ENCODE data around the gene AHDC1. TPM values are rescaled to one million over a fixed set of nuclear protein-coding genes. Genes with fewer than 3 reads are reported as not detected.
"Not testable (repeated sequence)": the region's sequence is repeated elsewhere in the genome, so short reads cannot be mapped to it uniquely, and the experiment has no call there.

The AHDC1 gene
- total and polyA plus RNA-seq, 5 donors from 2014 or later: 0.07 to 26.2 (median 0.71) TPM

GRCh38 chr1:27630859-27631491 lies 27.0 kb upstream of the AHDC1 start:
- no peak for DNase-seq
- H3K4me1 Mint-ChIP-seq: peaks cover 6 to 64% (median 35%) of the 10 kb centered on the region in 4 donors
- peak overlapping the region; percentile 86 to 89 (median 88) for H3K27ac Mint-ChIP-seq
- no peak overlapping the region for H3K4me3 ChIP-seq (ENCODE audit: low read depth, low read length)
- ATAC-seq (ENCODE audit: low read depth in 2 of 2): no peak
- H3K36me3 ChIP-seq (ENCODE audit: control insufficient read depth, insufficient read depth, low read length): no peaks in the 10 kb centered on the region
- H3K4me1 ChIP-seq (ENCODE audit: control insufficient read depth, insufficient read depth, low read length, poor library complexity, severe bottlenecking): peaks cover 40% of the 10 kb centered on the region
- no peaks in the 10 kb centered on the region for H3K36me3 Mint-ChIP-seq
- no peak overlapping the region for H3K27ac ChIP-seq (ENCODE audit: insufficient read depth, low read length, poor library complexity, severe bottlenecking)
- no peaks in the 10 kb centered on the region for H3K9me3 Mint-ChIP-seq
- H3K27me3 ChIP-seq (ENCODE audit: control insufficient read depth, insufficient read depth, low read length): no peaks in the 10 kb centered on the region
- H3K27me3 Mint-ChIP-seq: no peaks in the 10 kb centered on the region
- no peaks in the 10 kb centered on the region for H3K9me3 ChIP-seq (ENCODE audit: control insufficient read depth in 2 of 2, low read length in 2 of 2)
- peak overlapping the region; percentile 19 to 88 (median 56) for H3K4me3 Mint-ChIP-seq

- H3K4me3 Mint-ChIP-seq: no peak overlapping the region
- ATAC-seq (ENCODE audit: low read depth in 2 of 2) (no peak), DNase-seq (no peak)
- Histone ChIP-seq H3K4me1 (ENCODE audit: control insufficient read depth, insufficient read depth, low read length, poor library complexity, severe bottlenecking) (peaks cover 36% of the 10 kb centered on the region), H3K4me3 (ENCODE audit: low read depth, low read length) (no peak overlapping the region), H3K36me3 (ENCODE audit: control insufficient read depth, insufficient read depth, low read length) (no peaks in the 10 kb centered on the region), H3K27me3 (ENCODE audit: control insufficient read depth, insufficient read depth, low read length) (no peaks in the 10 kb centered on the region), H3K27ac (ENCODE audit: insufficient read depth, low read length, poor library complexity, severe bottlenecking) (no peak overlapping the region), H3K9me3 (ENCODE audit: control insufficient read depth in 2 of 2, low read length in 2 of 2) (no peaks in the 10 kb centered on the region)
- peaks cover 6 to 53% (median 35%) of the 10 kb centered on the region in 4 donors for H3K4me1 Mint-ChIP-seq
- no peaks in the 10 kb centered on the region for H3K36me3 Mint-ChIP-seq
- H3K27ac Mint-ChIP-seq: peak overlapping the region in 2 of 3 donors; percentile 62 to 82
- no peaks in the 10 kb centered on the region for H3K27me3 Mint-ChIP-seq
- H3K9me3 Mint-ChIP-seq: no peaks in the 10 kb centered on the region
Observed at GRCh38 chr1:27628712-27629111, 24.8 kb upstream of the AHDC1 start.

- not testable (repeated sequence) for H3K4me3 Mint-ChIP-seq; H3K27ac ChIP-seq (ENCODE audit: insufficient read depth, low read length, poor library complexity, severe bottlenecking); H3K36me3 ChIP-seq (ENCODE audit: control insufficient read depth, insufficient read depth, low read length); H3K9me3 ChIP-seq (ENCODE audit: control insufficient read depth in 2 of 2, low read length in 2 of 2); DNase-seq; H3K9me3 Mint-ChIP-seq; H3K36me3 Mint-ChIP-seq; H3K27ac Mint-ChIP-seq; ATAC-seq (ENCODE audit: low read depth in 2 of 2); H3K27me3 Mint-ChIP-seq; H3K4me3 ChIP-seq (ENCODE audit: low read depth, low read length); H3K27me3 ChIP-seq (ENCODE audit: control insufficient read depth, insufficient read depth, low read length)
- peaks cover 6 to 51% (median 28%) of the 10 kb centered on the region in 4 donors for H3K4me1 Mint-ChIP-seq
- H3K4me1 ChIP-seq (ENCODE audit: control insufficient read depth, insufficient read depth, low read length, poor library complexity, severe bottlenecking): peaks cover 33% of the 10 kb centered on the region
Observed at GRCh38 chr1:27627733-27628132, 23.8 kb upstream of the AHDC1 start.

GRCh38 chr1:27627061-27627460 lies 23.1 kb upstream of the AHDC1 start:
- no peaks in the 10 kb centered on the region for H3K9me3 ChIP-seq (ENCODE audit: control insufficient read depth in 2 of 2, low read length in 2 of 2)
- Mint-ChIP-seq H3K4me3 (no peak overlapping the region), H3K27me3 (no peaks in the 10 kb centered on the region), H3K4me1 (peaks cover 6 to 44% (median 23%) of the 10 kb centered on the region in 4 donors), H3K9me3 (no peaks in the 10 kb centered on the region), H3K36me3 (no peaks in the 10 kb centered on the region), H3K27ac (peak overlapping the region in 1 of 3 donors; percentile 50)
- H3K4me1 ChIP-seq (ENCODE audit: control insufficient read depth, insufficient read depth, low read length, poor library complexity, severe bottlenecking): peaks cover 27% of the 10 kb centered on the region
- H3K36me3 ChIP-seq (ENCODE audit: control insufficient read depth, insufficient read depth, low read length): no peaks in the 10 kb centered on the region
- DNase-seq: no peak
- H3K27ac ChIP-seq (ENCODE audit: insufficient read depth, low read length, poor library complexity, severe bottlenecking): no peak overlapping the region
- no peak for ATAC-seq (ENCODE audit: low read depth in 2 of 2)
- no peak overlapping the region for H3K4me3 ChIP-seq (ENCODE audit: low read depth, low read length)
- no peaks in the 10 kb centered on the region for H3K27me3 ChIP-seq (ENCODE audit: control insufficient read depth, insufficient read depth, low read length)

- H3K4me1 Mint-ChIP-seq: peaks cover 6 to 36% (median 16%) of the 10 kb centered on the region in 4 donors
- no peaks in the 10 kb centered on the region for H3K9me3 ChIP-seq (ENCODE audit: control insufficient read depth in 2 of 2, low read length in 2 of 2)
- ATAC-seq (ENCODE audit: low read depth in 2 of 2) (no peak), DNase-seq (no peak)
- no peak overlapping the region for H3K27ac ChIP-seq (ENCODE audit: insufficient read depth, low read length, poor library complexity, severe bottlenecking)
- H3K4me1 ChIP-seq (ENCODE audit: control insufficient read depth, insufficient read depth, low read length, poor library complexity, severe bottlenecking): peaks cover 19% of the 10 kb centered on the region
- no peak overlapping the region for H3K4me3 Mint-ChIP-seq
- no peaks in the 10 kb centered on the region for H3K27me3 ChIP-seq (ENCODE audit: control insufficient read depth, insufficient read depth, low read length)
- H3K27ac Mint-ChIP-seq: no peak overlapping the region
- H3K36me3 ChIP-seq (ENCODE audit: control insufficient read depth, insufficient read depth, low read length): no peaks in the 10 kb centered on the region
- H3K36me3 Mint-ChIP-seq: no peaks in the 10 kb centered on the region
- no peaks in the 10 kb centered on the region for H3K9me3 Mint-ChIP-seq
- H3K27me3 Mint-ChIP-seq: no peaks in the 10 kb centered on the region
- no peak overlapping the region for H3K4me3 ChIP-seq (ENCODE audit: low read depth, low read length)
Observed at GRCh38 chr1:27626031-27626935, 22.3 kb upstream of the AHDC1 start.

GRCh38 chr1:27624467-27625178 lies 20.7 kb upstream of the AHDC1 start:
- Histone ChIP-seq H3K27ac (ENCODE audit: insufficient read depth, low read length, poor library complexity, severe bottlenecking) (no peak overlapping the region), H3K36me3 (ENCODE audit: control insufficient read depth, insufficient read depth, low read length) (no peaks in the 10 kb centered on the region)

GRCh38 chr1:27623327-27624212 lies 19.6 kb upstream of the AHDC1 start:
- Histone ChIP-seq H3K4me1 (ENCODE audit: control insufficient read depth, insufficient read depth, low read length, poor library complexity, severe bottlenecking) (peaks cover 20% of the 10 kb centered on the region), H3K27ac (ENCODE audit: insufficient read depth, low read length, poor library complexity, severe bottlenecking) (no peak overlapping the region), H3K9me3 (ENCODE audit: control insufficient read depth in 2 of 2, low read length in 2 of 2) (no peaks in the 10 kb centered on the region), H3K36me3 (ENCODE audit: control insufficient read depth, insufficient read depth, low read length) (no peaks in the 10 kb centered on the region), H3K4me3 (ENCODE audit: low read depth, low read length) (no peak overlapping the region), H3K27me3 (ENCODE audit: control insufficient read depth, insufficient read depth, low read length) (no peaks in the 10 kb centered on the region)
- no peaks in the 10 kb centered on the region for H3K27me3 Mint-ChIP-seq
- H3K9me3 Mint-ChIP-seq: no peaks in the 10 kb centered on the region
- H3K4me3 Mint-ChIP-seq: no peak overlapping the region
- ATAC-seq (ENCODE audit: low read depth in 2 of 2) (no peak), DNase-seq (no peak)
- peaks cover under 1 to 24% (median 12%) of the 10 kb centered on the region in 4 donors for H3K4me1 Mint-ChIP-seq
- no peaks in the 10 kb centered on the region for H3K36me3 Mint-ChIP-seq
- peak overlapping the region; percentile 15 to 81 (median 63) for H3K27ac Mint-ChIP-seq

More at GRCh38 chr1:27624467-27625178, 20.7 kb upstream of the AHDC1 start:
- Histone ChIP-seq H3K27me3 (ENCODE audit: control insufficient read depth, insufficient read depth, low read length) (no peaks in the 10 kb centered on the region), H3K9me3 (ENCODE audit: control insufficient read depth in 2 of 2, low read length in 2 of 2) (no peaks in the 10 kb centered on the region), H3K4me1 (ENCODE audit: control insufficient read depth, insufficient read depth, low read length, poor library complexity, severe bottlenecking) (peaks cover 15% of the 10 kb centered on the region), H3K4me3 (ENCODE audit: low read depth, low read length) (no peak overlapping the region)
- Mint-ChIP-seq H3K4me3 (no peak overlapping the region), H3K27ac (no peak overlapping the region), H3K27me3 (no peaks in the 10 kb centered on the region), H3K36me3 (no peaks in the 10 kb centered on the region), H3K9me3 (no peaks in the 10 kb centered on the region), H3K4me1 (peaks cover 6 to 27% (median 16%) of the 10 kb centered on the region in 4 donors)
- DNase-seq (peak in 1 of 3 donors; percentile 23), ATAC-seq (ENCODE audit: low read depth in 2 of 2) (no peak)

Measured in CD4-positive, CD25-positive, alpha-beta regulatory T cell (primary cell).